GDM1 (cell line): ENCODE results near the gene PEX11B.
"Not testable (repeated sequence)": the region's sequence is repeated elsewhere in the genome, so short reads cannot be mapped to it uniquely, and the experiment has no call there.

Experiments used
- DNase-seq: peaks from one replicate; lab custom pipeline; 2025; lab: John Stamatoyannopoulos, UW

The PEX11B gene

DNA sequence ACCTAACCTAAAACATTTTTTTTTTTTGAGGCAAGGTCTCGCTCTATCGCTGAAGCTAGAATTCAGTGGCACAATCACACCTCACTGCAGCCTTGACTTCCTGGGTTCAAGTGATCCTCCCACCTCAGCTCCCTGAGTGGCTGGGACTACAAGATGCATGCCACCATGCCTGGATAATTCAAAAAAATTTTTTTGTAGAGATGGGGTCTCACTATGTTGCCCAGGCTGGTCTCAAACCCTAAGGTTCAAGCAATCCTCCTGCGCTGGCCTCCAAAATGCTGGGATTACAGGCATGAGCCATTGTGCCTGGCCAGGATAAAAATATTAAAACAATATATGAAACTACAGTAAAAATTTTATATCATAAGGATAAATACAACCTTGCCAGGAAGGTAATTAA lies 34.4 kb upstream of the PEX11B start:
- no peak for DNase-seq

DNA sequence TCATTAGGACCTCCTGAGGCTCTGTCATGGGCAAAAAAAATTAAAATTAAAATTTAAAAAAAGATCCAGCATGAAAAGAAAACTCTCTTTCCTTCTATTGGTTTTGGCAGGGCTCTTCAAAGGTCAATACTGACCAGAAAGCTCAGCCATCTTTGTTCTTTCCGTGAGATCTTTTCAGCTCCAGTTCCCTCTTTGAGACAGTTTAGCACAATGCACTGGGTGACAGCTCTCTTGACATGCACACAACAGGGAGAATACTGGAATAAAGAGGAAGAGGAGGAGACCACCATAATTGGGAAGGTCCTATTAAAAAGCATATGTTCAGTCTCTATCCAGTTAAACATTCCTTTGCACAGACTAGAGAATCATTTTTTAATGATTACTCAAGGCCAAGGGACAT lies 33.0 kb upstream of the PEX11B start:
- no peak for DNase-seq

DNA sequence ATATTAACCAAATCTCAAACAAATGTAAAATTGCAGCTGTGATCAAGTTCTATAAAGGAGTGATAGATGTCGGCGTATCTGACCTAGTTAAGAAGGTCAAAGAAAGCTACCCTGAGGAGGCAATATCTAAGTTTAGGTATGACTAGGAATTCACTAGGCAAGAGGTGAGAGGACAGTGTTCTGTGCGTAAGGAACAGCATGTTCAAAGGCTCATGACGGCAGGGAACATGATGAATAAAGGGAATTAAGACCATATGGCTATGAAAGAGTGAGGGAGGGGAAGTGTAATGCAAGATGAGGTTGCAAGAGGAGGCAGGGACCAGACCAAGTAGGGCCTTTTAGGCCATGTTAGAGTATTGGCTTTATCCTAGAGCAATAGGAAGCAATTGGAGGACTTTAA lies 30.7 kb upstream of the PEX11B start:
- DNase-seq = no peak

DNA sequence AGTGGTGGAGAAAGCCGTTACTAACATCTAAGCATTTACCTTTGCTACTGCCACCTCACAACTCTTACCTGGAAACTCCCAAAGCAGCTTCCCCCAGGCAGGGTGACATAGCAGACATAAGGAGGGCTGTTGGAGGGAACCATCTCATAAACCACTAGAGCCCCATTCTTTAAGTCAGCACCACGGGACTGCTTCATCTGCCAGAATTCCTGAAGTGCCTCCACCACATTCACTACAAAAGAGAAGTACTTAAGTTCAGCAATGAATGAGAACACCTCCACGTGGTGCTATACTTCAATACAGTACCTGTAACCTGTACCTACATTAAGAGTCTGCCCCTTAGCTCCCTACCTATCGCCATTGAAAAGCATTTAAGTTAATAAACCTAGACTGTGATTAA lies 29.0 kb upstream of the PEX11B start:
- no peak for DNase-seq

DNA sequence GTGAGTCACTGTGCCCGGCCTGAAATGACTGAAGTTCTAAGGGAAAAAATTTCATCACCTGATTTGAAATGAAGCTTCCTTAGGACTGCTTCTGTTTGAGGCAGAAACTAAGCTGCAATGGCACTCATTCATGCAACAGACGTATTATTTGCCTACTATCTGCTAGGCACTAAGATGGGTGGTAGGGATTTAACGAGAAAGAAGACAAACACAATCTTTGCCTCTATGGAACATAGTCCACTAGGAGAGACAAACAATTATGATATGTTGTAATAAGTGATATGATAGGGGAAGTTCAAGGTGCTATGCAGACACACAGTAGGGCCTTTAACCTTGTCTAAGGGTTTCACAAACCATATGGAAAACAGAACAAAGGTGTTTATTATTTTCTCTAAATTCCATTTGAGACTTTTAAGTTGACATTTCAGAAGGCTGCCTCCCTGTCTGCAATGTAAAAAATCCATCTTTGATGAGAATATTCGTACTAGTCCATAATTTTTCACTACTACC lies 28.0 kb upstream of the PEX11B start:
- DNase-seq = no peak

DNA sequence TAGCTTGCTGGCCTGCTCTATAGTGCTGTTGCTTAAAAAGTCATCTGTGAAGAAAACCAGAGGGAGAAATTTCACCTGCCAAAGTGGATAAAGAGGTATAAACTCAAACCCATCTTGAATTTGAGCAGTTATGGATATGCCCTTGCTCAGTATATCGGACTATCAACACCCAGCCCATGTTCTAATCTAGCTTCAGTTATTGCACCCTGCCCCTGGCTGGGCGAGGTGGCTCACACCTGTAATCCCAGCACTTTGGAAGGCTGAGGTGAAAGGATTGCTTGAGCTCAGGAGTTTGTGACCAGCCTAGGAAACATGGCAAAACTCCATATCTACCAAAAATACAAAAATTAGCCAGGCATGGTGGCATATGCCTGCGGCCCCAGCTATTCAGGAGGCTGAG lies 26.0 kb upstream of the PEX11B start:
- no peak for DNase-seq

DNA sequence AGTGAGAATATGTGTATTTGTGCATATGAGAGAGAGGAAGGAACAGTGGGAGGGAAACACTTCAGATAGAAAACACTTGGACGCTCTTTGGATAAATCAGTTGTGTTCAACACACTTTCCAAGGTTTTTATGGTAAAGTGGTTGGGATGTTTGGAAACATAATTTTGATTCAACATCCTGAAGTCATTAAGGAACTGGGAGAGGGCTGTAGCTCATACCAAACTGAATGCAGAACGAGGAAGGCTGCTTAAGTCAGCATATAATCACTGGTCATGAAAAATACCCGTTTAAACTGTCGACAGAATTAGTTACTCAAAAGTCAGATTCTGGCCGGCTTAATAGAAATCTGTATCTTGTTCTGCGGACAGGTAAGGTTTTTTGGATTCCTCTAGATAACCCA lies 24.4 kb upstream of the PEX11B start:
- no peak for DNase-seq

DNA sequence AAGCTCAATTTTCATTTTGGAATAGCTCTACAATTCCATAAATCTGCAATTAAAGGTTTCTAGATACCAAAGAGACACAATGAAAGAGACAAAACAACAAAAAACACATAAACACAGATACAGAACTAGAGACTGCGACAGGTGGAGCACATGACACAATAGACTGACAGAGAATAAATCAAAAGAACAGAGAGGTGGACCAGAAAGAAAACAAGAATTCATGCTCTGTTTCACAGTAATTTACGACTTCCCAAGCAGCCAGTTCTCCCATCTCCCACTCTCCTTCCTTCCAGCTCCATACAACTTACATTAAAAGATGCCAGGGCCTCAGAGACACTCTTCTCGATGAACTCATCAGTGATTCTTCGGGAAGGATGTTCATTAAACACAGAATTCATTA lies 23.9 kb upstream of the PEX11B start:
- no peak for DNase-seq

DNA sequence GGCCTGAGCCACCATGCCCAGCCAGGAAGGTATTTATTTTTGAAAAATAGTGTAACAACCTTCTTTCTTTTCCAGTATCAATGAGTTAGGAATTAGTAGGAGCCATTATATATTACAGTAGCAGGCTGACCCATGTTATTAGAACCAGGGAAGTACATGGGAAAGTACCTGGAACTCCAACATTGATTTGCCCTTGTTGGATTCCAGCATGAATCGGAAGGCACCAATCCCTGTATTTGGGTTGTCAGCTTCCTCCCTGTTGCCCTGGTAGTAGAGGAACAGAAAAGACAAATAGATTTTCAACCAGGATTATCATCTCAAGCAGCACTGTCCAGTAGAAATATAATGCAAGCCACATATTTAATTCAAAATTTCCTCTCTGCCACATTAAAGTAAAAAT lies 18.9 kb upstream of the PEX11B start:
- DNase-seq = no peak

DNA sequence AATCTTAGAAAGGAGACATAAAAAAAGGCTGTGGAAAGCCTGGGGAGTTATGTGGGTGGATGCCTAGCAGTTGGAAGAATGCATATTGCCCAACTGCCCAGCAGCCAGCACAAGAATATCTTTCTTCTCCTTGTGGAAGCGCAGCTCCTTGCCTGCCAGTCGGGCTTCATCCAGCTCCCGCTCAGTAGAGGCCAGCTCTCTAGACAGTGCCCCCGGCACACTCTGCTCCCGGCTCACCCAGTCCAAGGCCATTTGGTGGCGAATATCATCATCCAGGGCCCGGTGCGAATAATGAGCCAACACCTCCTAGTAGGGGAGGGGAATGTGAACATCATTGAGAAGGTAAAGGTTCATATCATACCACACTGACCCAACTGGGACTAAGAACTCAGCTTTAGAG lies 17.7 kb upstream of the PEX11B start:
- DNase-seq = no peak

DNA sequence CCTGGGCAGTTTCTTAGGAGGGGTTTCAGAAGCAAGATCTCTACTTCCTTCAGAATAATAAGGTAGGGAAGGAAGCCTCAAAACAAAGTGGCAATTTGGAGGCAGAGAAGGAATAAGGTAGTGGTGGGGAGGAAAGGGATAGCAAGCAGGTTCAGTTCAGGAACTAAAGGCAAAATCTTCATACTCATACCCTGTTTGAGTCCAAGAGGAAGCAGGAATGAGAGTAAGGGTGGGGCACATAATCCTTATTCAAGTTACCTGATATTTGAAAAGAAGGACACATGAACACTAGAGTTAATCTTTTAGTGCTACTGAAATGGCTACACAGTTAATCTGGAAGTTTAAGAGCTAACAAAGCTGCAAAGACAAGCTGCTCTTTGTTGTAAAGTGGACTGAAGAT lies 17.2 kb upstream of the PEX11B start:
- DNase-seq = no peak

DNA sequence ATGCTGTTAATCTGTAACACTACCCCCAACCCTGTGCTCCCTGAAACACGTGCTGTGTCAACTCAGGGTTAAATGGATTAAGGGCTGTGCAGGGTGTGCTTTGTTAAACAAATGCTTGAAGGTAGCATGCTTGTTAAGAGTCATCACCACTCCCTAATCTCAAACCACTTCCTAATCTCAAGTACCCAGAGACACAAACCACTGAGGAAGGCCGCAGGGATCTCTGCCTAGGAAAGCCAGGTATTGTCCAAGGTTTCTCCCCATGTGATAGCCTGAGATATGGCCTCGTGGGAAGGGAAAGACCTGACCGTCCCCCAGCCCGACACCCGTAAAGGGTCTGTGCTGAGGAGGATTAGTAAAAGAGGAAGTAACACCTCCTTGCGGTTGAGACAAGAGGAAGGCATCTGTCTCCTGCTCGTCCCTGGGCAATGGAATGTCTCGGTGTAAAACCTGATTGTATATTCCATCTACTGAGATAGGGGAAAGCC lies 14.0 kb upstream of the PEX11B start:
- peak; percentile 29 for DNase-seq

DNA sequence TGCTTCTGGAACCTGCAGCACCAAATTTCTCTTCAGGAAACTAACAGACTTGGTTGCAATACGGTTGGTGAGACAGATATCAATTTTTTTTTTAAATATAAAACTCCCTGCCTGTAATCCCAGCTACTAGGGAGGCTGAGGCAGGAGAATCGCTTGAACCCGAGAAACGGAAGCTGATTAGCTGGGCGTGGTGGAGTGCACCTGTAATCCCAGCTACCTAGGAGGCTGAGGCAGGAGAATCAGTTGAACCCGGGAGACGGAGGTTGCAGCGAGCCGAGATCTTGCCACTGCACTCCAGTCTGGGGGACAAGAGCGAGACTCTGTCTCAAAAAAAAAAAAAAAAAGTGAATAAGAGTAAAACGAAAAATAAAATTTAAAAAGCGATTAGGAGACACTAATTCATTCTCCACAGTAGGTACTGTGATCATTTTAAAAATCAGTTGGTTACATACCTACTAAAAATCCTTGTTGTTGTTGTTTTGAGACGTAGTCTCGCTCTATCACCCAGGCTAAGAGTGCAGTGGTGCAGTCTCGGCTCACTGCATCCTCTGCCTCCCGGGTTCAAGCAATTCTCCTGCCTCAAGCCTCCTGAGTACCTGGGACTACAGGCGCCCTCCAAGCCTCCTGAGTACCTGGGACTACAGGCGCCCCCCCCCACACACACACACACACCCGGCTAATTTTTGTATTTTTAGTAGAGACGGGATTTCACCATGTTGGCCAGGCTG lies 9.6 kb upstream of the PEX11B start:
- DNase-seq = no peak

DNA sequence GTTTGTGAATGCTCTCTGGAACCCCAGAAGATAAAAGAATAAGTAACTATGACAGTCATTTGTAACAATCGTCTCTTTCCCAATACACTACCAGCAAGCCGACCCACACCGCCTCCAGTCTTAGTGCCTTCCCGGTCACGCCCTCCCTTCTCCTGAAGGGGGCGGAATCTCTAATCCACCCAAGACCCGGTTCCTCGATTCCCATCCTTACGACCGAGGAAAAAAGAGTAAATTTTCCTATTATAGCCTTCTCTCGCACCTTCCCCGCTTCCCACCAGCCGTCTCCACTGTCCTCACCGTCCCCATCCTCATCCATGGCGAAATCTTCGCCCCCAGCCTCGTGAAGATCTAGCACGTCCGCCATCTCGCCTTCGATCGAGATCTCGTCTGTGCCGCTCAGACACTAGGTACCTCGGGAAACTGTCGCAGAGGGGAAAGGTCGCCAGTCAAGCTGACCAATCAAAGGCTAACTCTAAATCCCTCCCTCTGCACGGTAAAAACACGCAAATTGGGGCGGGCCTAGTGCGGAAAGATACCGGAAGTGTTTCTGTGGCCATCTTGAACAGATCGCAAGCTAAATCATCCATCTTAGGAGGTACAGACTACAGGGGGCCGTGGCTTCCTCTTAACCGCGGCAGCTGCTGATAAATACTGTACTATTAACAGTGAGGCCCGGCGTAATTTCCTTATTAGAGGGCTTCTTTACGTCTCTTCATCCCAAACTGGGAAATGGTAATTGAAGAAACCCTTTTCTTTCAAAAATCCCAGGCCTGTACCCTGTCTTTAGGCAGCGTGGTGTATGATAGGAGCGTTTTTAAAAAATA lies 8.8 kb upstream of the PEX11B start, which contains the start of gene RBM8A:
TSS of gene RBM8A (minus strand) at position 422 of the 824 bp plus-strand sequence. CDS start at position 364, 58 bp downstream.
- DNase-seq = peak; percentile 97

DNA sequence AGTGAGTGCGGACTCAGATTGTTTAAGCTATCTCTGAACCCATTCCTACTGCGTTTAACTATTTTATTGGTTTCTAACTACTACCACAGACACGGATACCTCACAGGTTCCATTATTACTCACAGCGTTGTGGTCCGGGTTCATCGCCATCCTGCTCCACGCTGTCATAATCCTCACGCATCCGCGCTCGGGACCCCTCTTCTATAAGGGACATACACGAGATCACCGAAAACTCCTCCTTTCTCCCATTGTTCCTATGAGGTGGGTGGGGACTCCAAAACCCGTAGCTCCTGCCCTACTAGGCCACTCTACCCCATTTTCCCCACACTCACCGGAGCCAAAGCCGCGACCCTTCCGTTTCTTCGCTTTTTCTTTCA lies 8.2 kb upstream of the PEX11B start:
- DNase-seq = no peak

DNA sequence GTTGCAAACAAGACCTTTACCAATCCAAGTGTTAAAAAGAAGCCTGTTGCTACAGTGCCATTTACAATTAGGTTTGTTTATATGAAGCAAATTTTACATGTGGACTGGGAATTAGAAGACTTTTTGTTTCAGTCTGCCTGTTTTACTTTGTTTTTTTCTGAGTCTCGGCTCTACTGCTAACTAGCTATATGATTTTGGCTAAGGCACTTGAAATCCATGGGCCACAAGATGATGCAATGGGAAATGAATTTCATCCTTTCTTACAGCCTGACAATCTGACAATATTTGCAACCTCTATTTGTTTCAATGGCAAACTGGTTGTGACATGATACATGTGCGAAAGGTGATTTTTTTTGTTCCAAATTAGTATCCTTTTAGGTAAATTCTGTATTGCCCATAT lies 3.7 kb upstream of the PEX11B start:
- no peak for DNase-seq

DNA sequence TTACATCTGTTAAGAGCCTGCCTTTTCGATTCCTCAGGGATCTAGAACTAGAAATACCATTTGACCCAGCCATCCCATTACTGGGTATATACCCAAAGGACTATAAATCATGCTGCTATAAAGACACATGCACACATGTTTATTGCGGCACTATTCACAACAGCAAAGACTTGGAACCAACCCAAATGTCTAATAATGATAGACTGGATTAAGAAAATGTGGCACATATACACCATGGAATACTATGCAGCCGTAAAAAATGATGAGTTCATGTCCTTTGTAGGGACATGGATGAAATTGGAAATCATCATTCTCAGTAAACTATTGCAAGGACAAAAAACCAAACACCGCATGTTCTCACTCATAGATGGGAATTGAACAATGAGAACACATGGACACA lies 1.8 kb upstream of the PEX11B start:
- not testable (repeated sequence) for DNase-seq

DNA sequence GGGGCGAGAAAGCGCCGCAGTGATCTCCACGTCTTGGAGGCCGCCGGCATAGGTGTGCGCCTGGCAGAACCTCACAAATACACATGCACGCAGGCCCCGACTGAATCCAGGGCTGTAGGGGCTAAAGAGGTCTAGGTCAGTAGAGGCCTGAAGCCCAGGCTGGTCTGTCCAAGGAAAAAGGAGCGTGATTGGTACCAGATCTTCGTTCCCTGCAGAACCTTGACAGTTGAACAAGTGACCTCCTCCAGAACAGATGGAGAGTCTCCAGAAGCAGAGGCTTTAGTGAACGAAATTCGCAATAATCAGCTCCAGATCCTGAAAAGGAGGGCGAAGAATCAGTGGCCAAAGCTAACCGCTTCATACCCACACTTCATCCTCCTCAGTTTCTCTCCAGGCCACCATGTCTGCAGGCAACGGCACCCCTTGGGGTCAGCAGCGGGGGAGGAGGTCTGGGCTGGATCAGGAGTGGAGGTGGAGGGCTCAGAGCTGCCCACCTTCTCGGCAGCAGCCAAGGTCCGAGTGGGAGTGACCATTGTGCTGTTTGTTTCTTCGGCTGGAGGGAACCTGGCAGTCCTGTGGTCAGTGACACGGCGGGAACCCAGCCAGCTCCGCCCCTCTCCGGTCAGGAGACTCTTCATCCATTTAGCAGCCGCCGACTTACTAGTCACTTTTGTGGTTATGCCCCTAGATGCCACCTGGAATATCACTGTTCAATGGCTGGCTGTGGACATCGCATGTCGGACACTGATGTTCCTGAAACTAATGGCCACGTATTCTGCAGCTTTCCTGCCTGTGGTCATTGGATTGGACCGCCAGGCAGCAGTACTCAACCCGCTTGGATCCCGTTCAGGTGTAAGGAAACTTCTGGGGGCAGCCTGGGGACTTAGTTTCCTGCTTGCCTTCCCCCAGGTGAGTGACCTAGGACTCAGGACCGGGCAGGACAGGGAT lies 749 bp upstream of the PEX11B start:
- DNase-seq = no peak

DNA sequence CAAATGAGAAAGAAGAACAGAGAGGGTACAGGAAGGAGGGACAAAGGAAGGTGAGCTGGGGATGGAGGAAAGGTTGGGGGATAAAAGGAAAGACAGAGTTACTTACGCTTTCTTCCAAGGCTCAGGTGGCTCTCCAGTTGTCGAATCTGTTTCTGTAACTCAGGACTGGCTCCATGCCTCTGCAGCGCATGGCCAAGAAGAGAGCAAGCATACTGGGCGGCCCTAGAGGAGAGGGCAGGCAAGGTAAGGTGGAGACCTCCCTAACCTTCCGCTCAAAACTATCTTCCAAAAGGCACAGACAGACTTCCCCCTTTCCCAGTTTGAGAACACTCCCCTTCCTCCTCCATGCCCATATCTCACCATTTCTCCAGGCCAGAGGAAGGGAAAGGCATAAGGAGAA lies 922 bp downstream of the PEX11B start:
- DNase-seq = no peak

DNA sequence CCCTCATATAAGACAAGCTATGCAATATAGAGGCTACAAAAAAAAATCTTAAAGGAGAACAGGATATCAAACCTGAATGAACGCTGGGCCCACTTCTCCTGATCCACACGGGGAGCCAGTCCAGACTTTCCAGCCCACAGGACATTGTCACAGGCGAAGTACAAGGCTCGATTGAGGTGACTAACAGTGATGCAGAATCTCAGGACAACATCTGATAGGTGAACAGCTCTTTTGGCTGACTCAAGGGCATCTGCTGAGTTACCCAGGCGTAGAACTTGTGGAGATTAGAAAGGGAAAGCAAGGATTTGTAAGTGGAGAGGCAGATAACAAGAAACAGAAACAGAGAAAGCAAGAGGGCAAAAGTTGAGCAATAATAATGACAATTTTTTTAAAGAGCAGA lies 1.8 kb downstream of the PEX11B start:
- no peak for DNase-seq

DNA sequence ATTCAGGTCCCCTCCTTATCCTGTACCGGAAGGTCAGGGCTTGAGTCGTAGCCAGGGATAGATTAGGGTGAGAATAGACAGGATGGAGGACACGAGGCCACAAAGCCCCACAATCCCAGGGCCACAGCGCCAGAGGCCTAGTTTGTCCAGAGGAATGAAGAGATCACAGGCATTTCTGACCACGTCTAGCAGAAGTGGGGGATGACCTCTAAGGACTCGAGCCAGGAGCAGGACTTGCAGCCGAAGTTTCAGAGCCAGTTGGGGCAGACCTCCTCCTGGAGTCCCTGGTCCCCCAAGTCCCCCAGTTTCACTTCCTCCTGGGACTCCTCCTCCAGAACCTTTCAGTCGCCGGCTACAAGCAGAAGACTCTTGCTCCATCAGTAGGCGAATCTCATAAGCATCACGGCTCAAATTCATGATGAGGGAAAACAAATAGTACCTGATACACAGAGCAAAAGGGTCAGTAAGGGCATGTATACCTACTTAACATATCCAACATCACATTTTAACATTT lies 6.3 kb downstream of the PEX11B start:
- no peak for DNase-seq

DNA sequence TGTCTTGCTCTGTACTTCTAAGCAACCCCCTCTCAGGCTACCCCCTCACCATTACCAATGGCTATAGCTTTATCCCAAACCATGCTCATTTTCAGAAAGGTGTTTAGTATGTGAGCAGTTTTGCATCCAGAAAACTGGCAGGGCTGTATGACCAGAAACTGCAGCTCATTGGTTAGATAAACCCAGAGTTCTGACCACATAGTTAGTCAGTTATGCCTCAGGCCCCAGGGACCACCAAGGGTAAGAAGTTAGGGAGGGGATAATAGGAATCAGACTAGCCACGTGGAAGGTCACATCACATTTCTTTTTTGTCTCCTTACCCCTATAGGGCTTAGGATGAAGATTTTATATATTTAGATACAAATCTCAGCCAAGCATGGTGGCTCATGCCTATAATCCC lies 9.9 kb downstream of the PEX11B start:
- no peak for DNase-seq
